CD4-positive, alpha-beta T cell treated with Interleukin-17A for 4 hours (primary cell): ENCODE data around the gene BNIP5.
A peak's percentile ranks its signal among the peaks of the same experiment; 100 is the strongest.

Experiments used
- DNase-seq: peaks from one replicate; pipeline ENCODE4 v3.0.0-alpha.2; 2020; ENCODE audit warnings: mixed read lengths

Gene BNIP5

DNA sequence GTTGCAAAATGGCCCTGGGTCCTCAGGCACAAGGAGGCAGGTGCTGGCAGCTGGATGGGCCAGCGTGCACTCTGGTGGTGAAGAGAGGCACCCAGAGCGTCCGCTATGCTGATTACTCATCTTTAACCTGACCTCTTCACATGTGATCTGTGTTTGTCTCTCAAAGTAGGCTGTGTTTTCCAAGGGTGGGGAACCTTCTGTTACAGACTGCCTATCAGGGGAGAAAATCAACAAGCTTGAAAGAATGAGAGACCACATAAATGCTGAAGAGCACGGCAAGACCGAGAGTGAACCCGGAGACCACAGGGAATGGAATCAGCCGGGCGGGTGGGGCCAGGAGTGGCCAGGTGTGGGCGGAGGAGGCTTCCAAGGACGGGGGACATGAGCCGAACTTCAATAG, 16.2 kb downstream of the BNIP5 start:
- no peak for DNase-seq

DNA sequence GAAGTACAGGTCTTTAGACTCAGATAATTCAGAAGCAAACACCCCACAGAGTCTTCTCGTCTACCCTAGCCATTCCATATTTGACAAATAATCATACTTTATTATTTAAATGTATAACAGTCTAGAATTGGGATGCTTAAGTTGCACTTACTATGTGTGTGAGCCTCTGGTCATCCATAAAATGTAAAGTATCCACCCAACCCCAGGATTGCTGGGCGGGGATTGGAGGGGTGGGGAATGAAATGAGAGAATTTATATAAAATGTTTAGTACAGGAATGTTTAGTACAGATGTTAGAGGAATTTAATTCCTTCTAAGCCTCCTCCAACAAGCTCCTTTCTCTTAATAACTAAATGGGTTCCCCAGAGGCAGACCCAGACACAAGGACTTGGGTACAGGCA, 16.9 kb downstream of the BNIP5 start:
- DNase-seq, result no peak

DNA sequence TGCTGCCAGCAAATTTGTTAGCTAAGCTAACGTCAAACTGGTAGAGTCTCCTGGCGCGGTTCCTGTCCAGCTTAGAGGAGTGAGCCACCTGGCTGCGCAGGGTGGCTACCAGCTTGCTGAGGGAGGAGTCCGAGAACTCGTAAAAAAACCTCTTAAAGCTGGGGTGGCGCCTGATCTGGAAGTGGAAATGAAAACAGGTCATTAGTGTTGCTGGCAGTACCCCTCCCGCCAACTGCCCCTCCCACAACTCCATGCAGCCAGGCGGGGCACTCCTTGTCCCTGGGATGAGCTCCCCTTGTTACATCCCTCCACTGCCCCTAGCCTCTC, 17.3 kb downstream of the BNIP5 start:
- no peak for DNase-seq

GRCh38 chr6:36318690-36319435, 17.8 kb downstream of the BNIP5 start:
- DNase-seq, result no peak

- no peak for DNase-seq
These were observed 19.1 kb downstream of the BNIP5 start for GRCh38 chr6:36317623-36318022.

DNA sequence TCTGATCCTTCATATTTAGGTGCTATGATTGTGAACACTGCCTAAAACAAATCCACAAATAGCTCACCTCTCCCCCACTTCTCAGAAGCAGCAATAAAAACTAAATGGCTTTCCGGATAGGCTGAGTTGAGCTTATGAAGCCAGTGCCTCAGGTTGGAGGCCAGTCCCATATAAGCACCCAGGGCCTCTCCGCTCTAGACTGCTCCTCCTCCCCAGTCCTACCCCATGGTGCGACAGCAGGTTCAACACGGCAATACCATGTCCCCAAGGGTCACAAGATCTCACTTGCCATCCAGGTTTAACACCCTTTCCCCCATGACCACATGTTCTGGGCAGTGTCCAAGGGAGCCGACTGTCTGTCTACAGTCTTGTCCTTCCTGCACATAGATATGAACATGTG, 20.8 kb downstream of the BNIP5 start:
- DNase-seq, result no peak

GRCh38 chr6:36314221-36315014, 22.3 kb downstream of the BNIP5 start:
- no peak for DNase-seq

- no peak for DNase-seq
These were observed 23.1 kb downstream of the BNIP5 start for GRCh38 chr6:36313649-36313936.

- DNase-seq, result no peak
These were observed 23.6 kb downstream of the BNIP5 start for GRCh38 chr6:36312854-36313648.

DNA sequence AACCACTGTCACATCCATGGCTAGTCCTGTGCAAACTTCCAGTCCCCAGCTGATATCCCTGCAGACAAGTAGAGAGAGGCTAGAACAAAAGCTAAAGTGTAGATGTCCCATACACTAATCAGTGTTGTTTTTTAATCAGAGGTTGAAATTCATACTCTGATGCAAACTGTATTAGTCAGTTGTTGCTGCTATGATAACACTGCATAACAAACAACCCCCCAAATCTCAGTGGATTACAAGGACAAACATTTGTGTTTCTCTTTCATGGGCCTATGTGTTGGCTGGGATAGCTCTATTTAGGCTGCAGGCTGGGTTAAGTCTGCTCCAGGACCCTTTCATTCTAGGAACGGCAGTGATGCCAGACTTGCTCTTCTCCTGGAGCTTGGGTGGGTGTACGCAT, 26.8 kb downstream of the BNIP5 start:
- DNase-seq, result no peak

DNA sequence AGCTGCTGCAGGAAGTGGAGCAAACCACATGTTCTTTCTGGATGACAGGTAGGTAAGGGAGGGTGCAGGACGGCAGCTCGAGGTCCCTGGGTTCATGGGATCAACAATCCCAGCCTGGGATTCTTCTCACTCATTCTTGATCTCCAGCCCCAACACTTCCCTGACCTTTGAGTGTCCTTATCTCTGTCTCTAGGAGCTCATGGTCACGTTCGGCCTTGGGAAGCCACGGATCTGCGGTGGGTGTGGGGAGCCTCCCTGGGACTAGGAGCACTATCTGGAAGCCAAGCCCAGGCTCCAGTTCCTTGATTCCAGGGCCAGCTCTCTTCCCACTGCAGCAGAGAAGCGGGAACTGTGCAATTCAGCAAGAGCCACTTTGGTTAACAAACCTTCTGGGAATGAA, 27.5 kb downstream of the BNIP5 start:
- DNase-seq, result no peak

GRCh38 chr6:36308514-36308913, 28.2 kb downstream of the BNIP5 start:
- DNase-seq, result no peak

DNA sequence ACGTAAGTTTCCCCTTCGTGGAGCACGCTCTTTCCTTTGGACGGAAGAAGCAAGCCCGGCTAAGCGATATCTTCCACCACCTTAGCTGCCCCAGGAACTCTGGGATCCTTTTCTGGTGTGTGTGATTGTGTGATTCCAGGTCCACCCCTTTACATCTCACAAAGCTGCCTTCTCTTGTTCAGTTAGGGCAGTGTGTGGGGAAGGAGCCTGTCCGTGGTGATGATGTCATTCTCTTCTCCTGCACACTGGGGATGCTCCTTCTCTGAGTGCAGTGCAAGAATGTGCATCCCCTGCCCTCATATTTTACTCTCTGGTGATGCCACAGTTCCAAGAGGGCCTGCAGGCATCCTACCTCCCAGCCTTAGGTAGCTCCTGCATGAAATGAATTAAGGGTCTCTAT, 30.3 kb downstream of the BNIP5 start:
- DNase-seq, result no peak

- DNase-seq, result no peak
These were observed 30.8 kb downstream of the BNIP5 start for GRCh38 chr6:36305885-36306284.

DNA sequence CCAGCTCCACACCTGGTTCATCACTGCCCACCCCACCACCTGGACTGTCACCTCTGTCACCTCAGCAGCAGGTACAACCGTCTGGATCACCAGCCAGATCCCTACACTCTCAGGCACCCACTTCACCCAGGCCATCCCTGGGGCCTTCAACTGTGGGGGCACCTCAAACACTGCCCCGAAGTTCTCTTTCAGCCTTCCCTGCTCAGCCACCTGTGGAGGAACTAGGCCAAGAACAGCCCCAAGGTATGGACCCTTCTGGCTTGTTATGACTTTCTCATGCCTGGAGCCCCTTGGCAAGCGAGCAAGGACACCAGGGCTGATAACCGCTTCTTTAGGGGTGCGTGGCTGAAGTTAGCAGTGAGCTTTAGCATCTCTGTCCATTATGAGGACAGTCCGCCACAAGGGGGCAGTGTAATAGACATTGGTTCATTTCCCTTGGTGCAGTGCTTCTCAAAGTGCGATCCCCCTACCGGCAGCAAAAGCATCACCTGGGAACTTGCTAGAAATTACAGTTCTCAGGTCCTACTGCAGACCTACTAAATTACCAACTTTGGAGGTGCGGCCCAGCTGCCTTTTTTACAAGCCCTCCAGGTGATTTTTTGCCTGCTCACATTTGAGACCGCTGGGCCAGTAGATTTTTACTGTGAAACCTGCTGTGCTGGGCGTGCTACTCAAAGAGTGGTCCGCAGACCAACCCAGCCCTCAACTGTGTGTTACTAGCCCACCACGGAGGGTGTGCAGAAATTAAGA, 34.3 kb downstream of the BNIP5 start:
- DNase-seq, result peak; percentile 96

DNA sequence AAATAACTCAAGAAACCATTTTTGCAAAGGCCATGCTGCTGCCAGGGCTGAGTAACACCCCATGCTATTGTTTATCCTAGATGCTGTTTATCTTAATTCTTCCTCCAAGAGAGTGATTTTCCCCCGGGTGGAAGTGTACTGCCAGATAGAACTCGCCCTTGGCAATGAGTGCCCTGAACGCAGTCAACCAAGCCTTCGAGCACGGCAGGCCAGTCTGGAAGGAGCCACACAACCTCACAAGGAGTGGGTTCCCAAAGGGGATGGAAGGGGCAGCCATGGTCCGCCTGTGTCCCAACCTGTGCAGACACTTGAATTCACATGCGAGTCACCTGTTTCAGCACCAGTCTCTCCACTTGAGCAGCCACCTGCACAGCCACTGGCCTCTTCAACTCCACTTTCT, 34.9 kb downstream of the BNIP5 start:
- DNase-seq, result no peak

DNA sequence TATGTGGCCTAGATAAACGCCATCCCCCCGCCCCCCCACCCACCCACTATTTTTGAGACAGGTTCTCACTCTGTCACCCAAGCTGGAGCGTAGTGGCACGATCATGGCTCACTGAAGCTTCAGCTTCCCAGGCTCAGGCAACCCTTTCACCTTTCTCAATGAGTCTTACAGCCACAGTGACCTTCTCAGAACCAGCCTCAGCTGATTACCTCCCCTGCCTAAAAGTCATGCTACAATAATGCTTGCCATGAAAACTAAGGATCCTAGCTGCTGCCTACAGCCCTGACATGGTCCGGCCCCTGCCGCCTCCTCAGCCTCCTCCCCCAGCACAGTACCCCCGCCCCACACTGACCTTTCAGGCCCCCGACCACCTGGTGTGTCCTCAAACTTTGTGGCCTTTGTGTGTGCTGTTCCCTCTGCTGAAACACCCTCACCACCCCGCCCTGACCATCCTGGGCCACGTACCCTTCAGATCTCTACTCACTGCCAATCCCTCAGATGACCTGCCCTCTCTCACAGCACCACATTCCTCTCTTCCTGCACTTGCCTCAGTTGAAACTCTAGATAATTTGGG, 35.5 kb downstream of the BNIP5 start:
- no peak for DNase-seq

- no peak for DNase-seq
These were observed 38.7 kb downstream of the BNIP5 start for GRCh38 chr6:36298027-36298426.

- DNase-seq, result no peak
These were observed 39.2 kb downstream of the BNIP5 start for GRCh38 chr6:36297511-36297910.

DNA sequence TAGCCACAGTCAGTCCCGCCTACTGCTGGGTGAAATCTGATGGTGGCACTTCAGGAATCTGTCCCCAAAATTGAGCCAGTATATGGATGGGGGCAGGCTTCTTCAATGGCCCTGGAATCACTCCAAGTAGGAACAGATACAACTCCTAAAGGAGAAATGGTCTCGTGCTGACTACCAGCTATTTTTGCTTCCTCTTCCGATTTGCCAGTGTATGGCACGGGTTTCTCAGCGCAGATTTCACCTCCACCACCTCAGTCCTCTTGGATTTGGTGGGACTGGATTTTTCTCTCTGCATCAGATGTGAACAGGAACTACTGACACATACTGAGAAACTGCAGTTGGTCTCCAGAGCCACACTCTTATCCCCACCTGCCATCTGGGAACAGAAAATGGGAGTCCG, 39.6 kb downstream of the BNIP5 start:
- DNase-seq, result no peak

DNA sequence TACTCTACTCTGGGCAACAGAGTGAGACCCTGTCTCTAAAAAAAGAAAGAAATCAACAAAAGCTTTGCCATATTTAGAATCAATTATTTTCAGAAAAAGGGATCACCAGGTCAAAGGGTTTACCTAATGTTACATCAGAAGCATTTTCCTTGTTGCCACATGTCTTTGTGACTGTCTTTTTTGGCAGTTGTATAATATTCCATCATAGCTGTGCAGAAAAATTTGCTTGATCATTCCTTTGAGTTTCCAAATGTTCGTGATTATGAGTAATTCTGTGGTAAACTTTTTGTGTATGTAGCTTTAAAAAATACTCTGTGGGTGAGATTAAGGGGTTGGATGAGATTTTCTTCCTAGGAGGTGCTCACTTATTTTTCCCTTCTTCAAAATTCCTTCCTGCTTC, 40.4 kb downstream of the BNIP5 start:
- DNase-seq, result no peak

- no peak for DNase-seq
These were observed 44.5 kb downstream of the BNIP5 start for GRCh38 chr6:36292170-36292569.
